HG02571 (cell line): Measurements from ENCODE around the gene ST3GAL6.

Experiments
- ATAC-seq: cut with Tn5 transposase; IDR thresholded peaks from one replicate; pipeline ENCODE4 v1.9.1; 2021; ENCODE audit warnings: mild to moderate bottlenecking, moderate library complexity; ENCODE audit not compliant: unreplicated experiment

ST3GAL6 gene, protein sequence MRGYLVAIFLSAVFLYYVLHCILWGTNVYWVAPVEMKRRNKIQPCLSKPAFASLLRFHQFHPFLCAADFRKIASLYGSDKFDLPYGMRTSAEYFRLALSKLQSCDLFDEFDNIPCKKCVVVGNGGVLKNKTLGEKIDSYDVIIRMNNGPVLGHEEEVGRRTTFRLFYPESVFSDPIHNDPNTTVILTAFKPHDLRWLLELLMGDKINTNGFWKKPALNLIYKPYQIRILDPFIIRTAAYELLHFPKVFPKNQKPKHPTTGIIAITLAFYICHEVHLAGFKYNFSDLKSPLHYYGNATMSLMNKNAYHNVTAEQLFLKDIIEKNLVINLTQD

GRCh38 chr3:98763076-98763475 lies at the start of gene ST3GAL6:
ST3GAL6 (plus strand) TSS chr3:98763340; CDS start chr3:98768441, 5,101 bp downstream.
- ATAC-seq = no peak

DNA sequence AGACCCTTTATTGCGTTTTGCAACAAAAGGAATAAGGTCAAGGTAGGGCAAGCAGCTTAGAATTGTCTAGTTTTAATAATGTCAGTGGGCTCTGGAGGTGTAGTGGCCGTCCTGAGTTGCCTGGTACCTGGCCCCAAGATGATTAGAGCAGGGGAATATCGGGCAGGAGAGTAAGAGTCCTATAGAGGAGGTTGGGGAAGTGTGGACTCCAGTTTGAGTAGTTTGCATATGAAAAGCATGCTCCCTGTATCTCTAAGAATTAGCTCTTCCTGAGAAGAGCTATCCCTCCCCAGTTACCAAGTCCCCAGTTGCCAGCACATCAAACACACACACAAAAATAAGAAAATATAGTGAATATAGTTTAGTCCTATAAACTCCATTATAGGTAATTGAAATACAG lies 49.2 kb upstream of the ST3GAL6 start:
- ATAC-seq = no peak

- no peak for ATAC-seq
These were observed 45.6 kb upstream of the ST3GAL6 start for GRCh38 chr3:98717584-98717983.

GRCh38 chr3:98718730-98719129 lies 44.4 kb upstream of the ST3GAL6 start:
- ATAC-seq = no peak

GRCh38 chr3:98721776-98722175 lies 41.4 kb upstream of the ST3GAL6 start:
- ATAC-seq = no peak

DNA sequence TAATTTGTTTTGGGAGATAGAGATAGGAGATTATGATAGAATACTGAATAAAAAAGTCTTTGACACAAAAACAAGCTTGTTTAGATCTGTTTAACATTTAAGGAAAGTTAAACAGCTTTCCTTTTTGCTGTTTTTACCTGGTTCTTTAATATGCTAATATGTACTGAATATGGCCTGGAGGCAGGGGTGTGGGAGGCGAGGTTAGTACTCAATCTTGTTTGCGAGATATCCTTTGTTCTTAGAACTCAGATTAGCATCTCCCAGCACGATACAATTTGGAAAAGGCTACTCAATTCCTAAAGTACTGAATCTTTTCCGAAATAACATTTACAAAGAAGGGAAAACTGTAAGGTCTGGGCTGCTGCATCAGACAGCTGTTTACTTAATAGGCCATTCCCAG lies 40.8 kb upstream of the ST3GAL6 start:
- no peak for ATAC-seq

- ATAC-seq = no peak
These were observed 37.8 kb upstream of the ST3GAL6 start for GRCh38 chr3:98725352-98725751.

DNA sequence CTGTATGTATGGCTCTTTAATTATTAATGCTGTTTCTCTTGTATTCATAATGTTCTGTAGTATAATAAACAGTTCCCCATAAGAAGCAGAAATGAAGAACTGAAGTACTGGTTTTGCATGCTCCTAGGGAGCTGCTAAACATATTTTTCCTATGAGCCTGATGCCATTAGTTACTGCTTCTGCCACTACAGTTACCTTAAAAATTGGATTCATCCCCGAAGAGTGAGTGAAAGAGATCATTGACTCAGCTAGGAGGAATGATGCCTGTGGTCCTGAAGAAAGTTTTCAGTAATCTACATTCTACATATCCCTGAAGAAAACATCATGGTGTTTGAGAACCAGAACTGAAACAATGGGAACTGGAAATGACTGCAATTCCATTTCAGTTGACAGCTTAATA lies 37.1 kb upstream of the ST3GAL6 start:
- no peak for ATAC-seq

DNA sequence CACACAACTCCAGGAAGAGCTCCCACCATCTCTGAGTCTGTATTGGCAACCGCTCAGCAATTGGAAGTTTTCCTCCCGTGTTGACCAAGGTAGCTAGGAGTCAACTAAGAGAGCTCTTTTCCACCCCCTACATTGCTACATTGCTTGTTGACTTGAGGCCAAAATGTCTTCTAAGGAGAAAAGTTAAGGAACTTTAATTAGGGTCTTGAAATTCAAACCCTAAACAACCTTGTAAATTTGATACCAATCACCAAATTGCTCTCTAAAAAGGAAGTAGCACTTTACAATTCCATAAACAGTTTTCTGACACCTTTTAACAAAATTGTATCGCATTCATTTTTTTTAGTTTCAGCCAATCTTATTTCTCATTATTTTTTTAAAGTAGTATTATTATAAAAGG lies 35.5 kb upstream of the ST3GAL6 start:
- ATAC-seq = no peak

- ATAC-seq = no peak
These were observed 34.5 kb upstream of the ST3GAL6 start for GRCh38 chr3:98728672-98729071.

GRCh38 chr3:98730338-98730737 lies 32.8 kb upstream of the ST3GAL6 start:
- no peak for ATAC-seq

GRCh38 chr3:98730886-98731537 lies 32.1 kb upstream of the ST3GAL6 start:
- no peak for ATAC-seq

DNA sequence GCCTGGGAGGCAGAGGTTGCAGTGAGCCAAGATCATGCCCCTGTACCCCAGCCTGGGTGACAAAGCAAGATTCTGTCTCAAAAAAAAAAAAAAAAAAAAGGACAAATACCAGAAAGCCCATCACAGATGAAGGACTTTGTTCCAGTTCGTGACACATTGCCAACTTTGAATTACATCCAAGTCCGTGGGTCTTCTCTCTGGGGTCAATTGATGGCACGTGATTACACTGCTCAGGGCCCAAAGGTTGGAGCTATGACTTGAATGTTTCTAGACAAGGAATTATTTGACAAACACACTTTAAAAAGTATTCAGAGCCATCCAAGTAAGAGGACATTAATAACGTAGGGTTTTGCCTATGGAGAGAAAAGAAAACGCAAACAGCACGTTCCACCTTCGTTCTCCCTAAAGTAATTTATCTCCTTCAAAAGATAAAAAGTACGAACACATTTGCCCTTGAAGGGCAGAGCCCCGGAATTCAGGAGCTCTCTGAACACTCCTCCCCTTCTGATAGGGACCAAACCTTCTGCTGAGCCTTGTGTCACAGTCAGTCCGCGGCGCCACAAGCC lies 31.3 kb upstream of the ST3GAL6 start:
- ATAC-seq = peak; percentile 45

DNA sequence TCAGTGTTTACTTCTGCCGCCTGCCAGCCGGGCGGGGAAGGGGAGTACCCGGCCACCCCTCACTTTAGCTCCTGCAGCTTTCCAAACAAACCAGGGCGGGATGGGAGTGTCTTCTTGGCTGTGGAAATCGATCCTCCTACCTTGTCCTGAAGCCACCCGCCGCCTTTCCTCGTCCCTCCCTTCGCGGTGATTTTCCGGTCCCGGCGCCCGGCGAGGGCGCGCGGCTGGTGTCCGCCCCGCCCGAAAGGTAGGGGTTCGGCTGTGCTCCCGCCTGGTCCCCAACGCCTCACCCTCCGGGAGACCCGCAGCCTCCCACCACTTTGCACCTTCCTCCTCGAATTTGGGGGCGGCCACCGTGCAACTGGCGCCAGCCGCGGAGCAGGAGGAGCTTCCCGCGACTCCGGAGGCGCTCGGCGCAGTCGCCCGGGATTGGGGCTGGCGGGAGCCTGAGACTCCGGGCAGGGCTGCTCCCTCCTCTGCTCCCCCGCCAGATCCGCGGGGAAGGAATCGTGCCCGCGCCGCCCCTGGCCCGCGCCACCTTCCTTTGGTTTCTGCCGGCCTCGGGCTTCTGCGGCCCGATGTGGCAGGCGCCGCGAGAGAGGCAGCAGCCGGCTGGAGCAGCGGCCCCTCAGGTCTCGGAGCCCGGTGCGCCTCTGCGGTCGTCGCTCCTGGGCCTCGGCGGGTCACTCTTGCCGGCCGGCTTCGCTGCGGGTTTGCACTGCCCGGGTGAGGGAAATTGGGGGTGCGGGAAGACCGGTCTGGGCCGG lies 30.7 kb upstream of the ST3GAL6 start:
- ATAC-seq = peak; percentile 36

GRCh38 chr3:98733053-98733811 lies 29.9 kb upstream of the ST3GAL6 start:
- ATAC-seq = peak; percentile 23

- peak; percentile 29 for ATAC-seq
These were observed 29.3 kb upstream of the ST3GAL6 start for GRCh38 chr3:98733812-98734281.

GRCh38 chr3:98734306-98734705 lies 28.8 kb upstream of the ST3GAL6 start:
- no peak for ATAC-seq

- ATAC-seq = no peak
These were observed 28.4 kb upstream of the ST3GAL6 start for GRCh38 chr3:98734735-98735134.

DNA sequence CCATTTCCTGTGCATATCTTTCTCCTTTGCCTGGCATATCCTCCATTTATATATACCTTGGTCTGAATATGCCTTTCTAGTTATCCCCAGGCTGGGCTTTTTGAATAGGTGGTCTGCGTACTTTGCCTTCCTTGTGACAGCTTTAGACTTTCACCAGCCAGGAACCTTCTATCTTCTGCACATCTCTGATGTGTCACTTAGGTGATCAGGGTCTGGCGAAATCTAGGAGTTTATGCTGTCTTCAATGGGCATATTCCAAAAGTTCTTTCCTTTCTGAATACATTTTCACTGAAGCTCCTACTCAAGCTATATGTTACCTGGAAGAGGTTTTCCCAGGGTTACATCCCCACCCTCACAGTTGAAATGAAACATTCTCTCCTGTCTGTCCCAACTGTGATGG lies 27.8 kb upstream of the ST3GAL6 start:
- ATAC-seq = no peak

DNA sequence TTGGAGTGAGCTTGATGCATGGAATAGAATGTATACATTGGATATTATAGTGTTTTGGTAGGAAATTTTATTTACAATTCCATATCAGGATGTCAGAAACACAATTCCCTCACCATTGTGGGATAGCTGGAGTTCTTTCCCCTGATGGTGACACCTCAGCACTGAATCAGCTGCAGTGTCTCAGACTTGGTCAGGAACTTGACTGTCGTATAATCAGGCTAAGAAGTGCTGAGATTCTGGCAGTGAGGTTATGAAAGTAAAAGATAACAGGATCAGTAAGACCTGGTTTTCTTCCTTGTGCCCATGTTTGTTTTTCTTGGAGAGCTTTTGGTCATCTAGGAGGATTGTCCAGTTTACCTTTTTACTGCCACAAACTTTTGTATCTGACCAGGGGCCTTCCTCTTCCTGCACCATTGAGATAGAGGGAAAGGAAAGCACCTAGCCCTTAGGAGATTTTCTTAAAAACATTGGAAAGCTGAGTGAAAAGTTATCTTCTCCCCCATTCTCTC lies 27.3 kb upstream of the ST3GAL6 start:
- ATAC-seq = no peak
